HG02885 (cell line): Measurements from ENCODE around the gene CCDC92.

ENCODE experiments used
- ATAC-seq: cut with Tn5 transposase; IDR thresholded peaks from one replicate; pipeline ENCODE4 v1.9.1; 2021; ENCODE audit warnings: mild to moderate bottlenecking; ENCODE audit not compliant: unreplicated experiment, poor library complexity

The CCDC92 gene

DNA sequence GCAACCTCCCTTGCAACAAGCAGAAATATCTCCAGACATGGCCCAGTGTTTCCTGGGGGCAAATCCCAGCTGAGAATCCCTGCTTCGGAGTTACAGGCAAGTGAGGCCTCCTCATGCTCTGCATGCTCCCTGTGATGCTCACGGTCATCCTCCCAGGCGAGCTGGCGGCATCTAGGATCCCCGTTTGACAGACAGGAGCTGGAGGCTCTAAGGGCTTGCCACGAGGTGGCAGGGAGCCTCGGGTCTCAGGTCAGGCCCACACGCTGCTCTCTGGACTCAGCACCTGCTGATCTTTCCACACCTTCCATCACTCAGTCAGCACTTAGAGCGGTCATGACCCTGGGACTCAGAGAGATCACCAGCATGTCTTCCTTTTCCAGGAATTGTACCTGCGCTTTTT is 79.8 kb downstream of the CCDC92 start:
- no peak for ATAC-seq

- ATAC-seq, result no peak
These were observed 80.5 kb downstream of the CCDC92 start for GRCh38 chr12:123892180-123892559.

GRCh38 chr12:123891516-123892179 is 81.0 kb downstream of the CCDC92 start:
- ATAC-seq, result no peak

DNA sequence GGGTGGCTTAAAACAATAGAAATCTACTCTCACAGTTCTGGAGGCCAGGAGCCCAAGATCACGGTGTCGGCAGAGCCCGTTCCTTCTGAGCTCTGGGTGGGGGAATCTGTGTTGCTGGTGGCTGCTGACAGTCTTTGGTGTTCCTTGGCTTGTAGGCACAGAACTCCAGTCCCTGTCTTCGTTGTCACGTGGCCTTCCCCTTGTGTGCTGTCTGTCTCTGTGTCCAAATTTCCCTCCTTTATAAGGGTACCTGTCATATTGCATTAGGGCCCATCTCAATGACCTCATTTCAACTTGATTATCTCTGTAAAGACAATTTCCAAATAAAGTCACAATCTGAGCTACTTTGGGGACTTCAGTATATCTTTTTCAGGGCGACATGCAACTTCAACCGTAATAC is 81.6 kb downstream of the CCDC92 start:
- no peak for ATAC-seq

DNA sequence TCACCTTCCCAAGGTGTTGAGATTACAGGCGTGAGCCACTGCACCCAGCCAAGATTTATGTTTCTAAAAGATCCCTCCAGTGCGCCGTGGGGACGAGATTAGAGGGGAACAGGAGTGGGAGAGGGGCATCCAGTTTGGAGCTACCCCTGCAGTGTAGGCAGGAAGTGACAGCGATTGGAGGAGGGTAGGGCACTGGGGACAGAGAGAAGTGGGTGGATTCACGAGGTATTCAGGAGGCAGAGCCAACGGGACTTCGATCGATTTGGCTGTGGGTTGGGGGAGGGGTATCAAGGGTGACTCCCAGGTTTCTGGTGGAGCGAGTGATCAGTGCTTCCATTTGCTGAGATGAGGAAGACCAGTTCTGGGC is 82.1 kb downstream of the CCDC92 start:
- no peak for ATAC-seq

GRCh38 chr12:123889848-123890535 is 82.6 kb downstream of the CCDC92 start:
- ATAC-seq, result no peak

DNA sequence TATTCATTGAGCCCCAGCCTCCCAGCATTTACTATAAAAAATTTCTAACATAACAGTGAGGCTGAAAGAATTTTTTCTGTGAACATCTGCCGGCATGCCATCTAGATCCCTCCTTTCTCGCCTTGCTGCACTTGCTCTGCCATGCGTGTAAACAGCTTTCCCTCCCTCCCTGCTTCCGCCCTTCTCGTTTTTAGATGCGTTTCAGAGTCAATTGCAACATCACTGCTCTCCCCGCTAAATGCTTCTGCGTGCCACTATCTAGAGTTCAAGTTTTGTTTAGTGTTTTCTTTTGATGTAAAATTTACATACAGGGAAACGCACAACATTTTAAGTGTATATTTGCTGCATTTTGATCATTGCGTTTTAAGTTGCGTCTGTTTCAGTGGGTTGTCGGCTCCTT is 83.6 kb downstream of the CCDC92 start:
- ATAC-seq, result no peak

GRCh38 chr12:123886931-123887582 is 85.6 kb downstream of the CCDC92 start:
- ATAC-seq, result no peak

DNA sequence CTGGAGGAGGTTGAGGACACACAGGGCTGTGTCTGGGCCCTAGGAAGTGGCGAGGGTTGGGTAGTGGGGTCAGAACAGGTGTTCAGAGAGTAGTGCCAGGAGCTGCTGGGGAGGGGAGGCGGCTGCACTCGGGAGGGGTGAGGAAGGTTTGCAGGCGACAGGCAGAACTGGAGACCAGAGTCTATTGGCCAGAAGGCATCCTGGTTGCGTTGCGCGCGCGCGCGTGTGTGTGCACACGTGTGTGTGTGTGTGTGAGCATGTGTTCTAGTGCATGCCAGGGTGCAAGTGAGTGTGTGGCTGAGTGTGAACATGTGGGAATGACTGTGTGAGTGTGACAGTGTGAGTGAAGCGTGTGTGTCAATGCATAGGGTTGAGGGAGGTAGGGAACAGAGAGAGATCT is 86.4 kb downstream of the CCDC92 start:
- ATAC-seq, result no peak
